Measurements from ENCODE around the gene DDX1.

DDX1 gene

DNA sequence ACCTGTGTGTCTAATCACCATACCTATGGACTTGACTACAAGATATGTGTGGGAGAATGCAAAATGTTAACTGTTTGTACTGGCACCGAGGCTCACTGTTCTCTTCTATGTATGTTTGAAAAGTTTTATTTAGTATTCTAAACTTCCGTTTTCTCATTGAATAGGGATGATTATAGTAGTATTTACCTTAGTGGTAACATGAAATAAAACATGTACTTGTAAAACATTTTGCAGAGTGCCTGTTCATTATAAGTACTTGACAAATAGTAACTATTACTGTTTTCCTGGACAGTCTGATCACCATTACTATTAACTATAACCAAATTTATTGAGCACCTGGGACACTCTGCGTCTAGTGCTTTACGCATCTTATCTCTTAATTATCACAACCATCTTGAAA is 24.8 kb downstream of the DDX1 start:
- H3K27me3 ChIP-seq (ENCODE audit: insufficient read depth, poor library complexity, severe bottlenecking) = no peaks in the 10 kb centered on the region
- no peak overlapping the region for H3K27ac ChIP-seq (replicated peaks)
- TF ChIP-seq SPI1 (IDR thresholded peaks at IDR 0.05; ENCODE audit: borderline replicate concordance, low read depth) (no peak), POLR2AphosphoS5 (IDR thresholded peaks at IDR 0.05; ENCODE audit: low read depth) (no peak), GABPA (IDR thresholded peaks at IDR 0.05; ENCODE audit: low read depth) (no peak), REST (IDR thresholded peaks at IDR 0.05; ENCODE audit: insufficient replicate concordance, low read depth) (no peak)
- TF ChIP-seq, protein P1, sequence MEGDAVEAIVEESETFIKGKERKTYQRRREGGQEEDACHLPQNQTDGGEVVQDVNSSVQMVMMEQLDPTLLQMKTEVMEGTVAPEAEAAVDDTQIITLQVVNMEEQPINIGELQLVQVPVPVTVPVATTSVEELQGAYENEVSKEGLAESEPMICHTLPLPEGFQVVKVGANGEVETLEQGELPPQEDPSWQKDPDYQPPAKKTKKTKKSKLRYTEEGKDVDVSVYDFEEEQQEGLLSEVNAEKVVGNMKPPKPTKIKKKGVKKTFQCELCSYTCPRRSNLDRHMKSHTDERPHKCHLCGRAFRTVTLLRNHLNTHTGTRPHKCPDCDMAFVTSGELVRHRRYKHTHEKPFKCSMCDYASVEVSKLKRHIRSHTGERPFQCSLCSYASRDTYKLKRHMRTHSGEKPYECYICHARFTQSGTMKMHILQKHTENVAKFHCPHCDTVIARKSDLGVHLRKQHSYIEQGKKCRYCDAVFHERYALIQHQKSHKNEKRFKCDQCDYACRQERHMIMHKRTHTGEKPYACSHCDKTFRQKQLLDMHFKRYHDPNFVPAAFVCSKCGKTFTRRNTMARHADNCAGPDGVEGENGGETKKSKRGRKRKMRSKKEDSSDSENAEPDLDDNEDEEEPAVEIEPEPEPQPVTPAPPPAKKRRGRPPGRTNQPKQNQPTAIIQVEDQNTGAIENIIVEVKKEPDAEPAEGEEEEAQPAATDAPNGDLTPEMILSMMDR (IDR thresholded peaks at IDR 0.05; ENCODE audit: insufficient read depth, low read length) = no peak
- H3K4me3 ChIP-seq (replicated peaks; ENCODE audit: insufficient read depth, low read length) = no peak overlapping the region
- DNase-seq (ENCODE audit: low read depth in 1 of 2, low spot score in 1 of 2) = no peak

DNA sequence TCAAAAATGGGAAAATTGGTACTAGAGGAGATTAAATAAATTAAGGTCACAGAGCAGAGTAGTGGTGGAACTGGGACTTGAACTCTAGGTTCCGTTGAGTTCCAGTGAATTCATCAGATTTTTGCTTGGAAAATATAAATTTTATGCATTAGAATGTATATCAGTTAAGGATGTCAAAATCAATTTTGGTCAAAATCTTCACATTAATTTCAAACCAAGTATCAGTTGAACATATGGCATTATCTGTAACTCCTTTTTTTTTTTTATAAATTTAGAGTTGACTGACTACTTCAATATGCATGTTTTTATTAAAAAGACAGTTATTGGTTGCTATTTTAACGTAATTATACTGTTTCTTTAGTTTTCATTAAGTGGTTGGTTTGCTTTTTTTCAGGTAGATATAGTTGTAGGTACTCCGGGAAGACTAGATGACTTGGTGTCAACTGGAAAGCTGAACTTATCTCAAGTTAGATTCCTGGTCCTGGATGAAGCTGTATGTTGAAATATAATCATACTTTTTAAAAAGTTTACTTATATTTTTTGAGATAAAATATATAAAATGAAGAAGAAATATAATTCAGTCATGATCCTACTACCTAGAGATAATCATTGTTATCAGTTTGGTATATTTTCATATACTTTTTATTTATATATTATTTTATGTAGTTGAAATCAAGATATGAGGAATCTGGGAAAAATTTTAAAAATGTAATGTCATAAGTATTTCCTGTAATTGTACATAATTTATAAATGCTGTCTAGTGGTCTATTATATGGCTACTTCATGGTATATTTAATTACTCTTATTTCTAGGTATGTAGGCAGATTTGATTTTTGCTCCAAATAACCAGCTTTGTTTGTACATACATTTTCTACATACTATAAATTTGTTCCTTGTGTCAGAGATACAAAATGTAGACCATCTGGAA is 25.4 kb downstream of the DDX1 start:
- DNase-seq (ENCODE audit: low read depth in 1 of 2, low spot score in 1 of 2) = no peak
- Histone ChIP-seq H3K27ac (replicated peaks) (no peak overlapping the region), H3K27me3 (ENCODE audit: insufficient read depth, poor library complexity, severe bottlenecking) (no peaks in the 10 kb centered on the region), H3K4me3 (replicated peaks; ENCODE audit: insufficient read depth, low read length) (no peak overlapping the region)
- TF ChIP-seq POLR2AphosphoS5 (IDR thresholded peaks at IDR 0.05; ENCODE audit: low read depth) (no peak), GABPA (IDR thresholded peaks at IDR 0.05; ENCODE audit: low read depth) (no peak), SPI1 (IDR thresholded peaks at IDR 0.05; ENCODE audit: borderline replicate concordance, low read depth) (no peak), REST (IDR thresholded peaks at IDR 0.05; ENCODE audit: insufficient replicate concordance, low read depth) (no peak)
- TF ChIP-seq, protein P1 (IDR thresholded peaks at IDR 0.05; ENCODE audit: insufficient read depth, low read length) = no peak

- DNase-seq (ENCODE audit: low read depth in 1 of 2, low spot score in 1 of 2) = no peak
- H3K27ac ChIP-seq (replicated peaks) = no peak overlapping the region
- H3K4me3 ChIP-seq (replicated peaks; ENCODE audit: insufficient read depth, low read length) = no peak overlapping the region
- H3K27me3 ChIP-seq (ENCODE audit: insufficient read depth, poor library complexity, severe bottlenecking) = no peaks in the 10 kb centered on the region
- TF ChIP-seq POLR2AphosphoS5 (IDR thresholded peaks at IDR 0.05; ENCODE audit: low read depth) (no peak), SPI1 (IDR thresholded peaks at IDR 0.05; ENCODE audit: borderline replicate concordance, low read depth) (no peak), GABPA (IDR thresholded peaks at IDR 0.05; ENCODE audit: low read depth) (no peak), REST (IDR thresholded peaks at IDR 0.05; ENCODE audit: insufficient replicate concordance, low read depth) (no peak)
- TF ChIP-seq, protein P1 (IDR thresholded peaks at IDR 0.05; ENCODE audit: insufficient read depth, low read length) = no peak
Observed at GRCh38 chr2:15617778-15618448, 26.2 kb downstream of the DDX1 start.

Data from HL-60 (cell line).